Stimulated activated naive CD8-positive, alpha-beta T cell treated with anti-CD3 and anti-CD28 coated beads, Interleukin-15, Interleukin-2, amounts not matched to agents 100 ng/mL and 50 ng/mL, for 24 hours (primary cell): ENCODE data around the gene SLC43A2.

Source experiments
- H3K27ac Mint-ChIP-seq: one replicate; pipeline ENCODE4 v1.8.0; 2021; ENCODE audit warnings: mild to moderate bottlenecking, mixed read lengths
- H3K27me3 Mint-ChIP-seq: one replicate; pipeline ENCODE4 v1.8.0; 2021; ENCODE audit warnings: mixed read lengths
- H3K36me3 Mint-ChIP-seq: one replicate; pipeline ENCODE4 v1.8.0; 2021; ENCODE audit warnings: low read depth, mixed read lengths
- H3K4me1 Mint-ChIP-seq: one replicate; pipeline ENCODE4 v1.8.0; 2021; ENCODE audit warnings: low read depth, mixed read lengths
- H3K4me3 Mint-ChIP-seq: one replicate; pipeline ENCODE4 v1.8.0; 2021; ENCODE audit warnings: mild to moderate bottlenecking, mixed read lengths
- H3K9me3 Mint-ChIP-seq: one replicate; pipeline ENCODE4 v1.8.0; 2021; ENCODE audit warnings: mixed read lengths

The SLC43A2 gene

DNA sequence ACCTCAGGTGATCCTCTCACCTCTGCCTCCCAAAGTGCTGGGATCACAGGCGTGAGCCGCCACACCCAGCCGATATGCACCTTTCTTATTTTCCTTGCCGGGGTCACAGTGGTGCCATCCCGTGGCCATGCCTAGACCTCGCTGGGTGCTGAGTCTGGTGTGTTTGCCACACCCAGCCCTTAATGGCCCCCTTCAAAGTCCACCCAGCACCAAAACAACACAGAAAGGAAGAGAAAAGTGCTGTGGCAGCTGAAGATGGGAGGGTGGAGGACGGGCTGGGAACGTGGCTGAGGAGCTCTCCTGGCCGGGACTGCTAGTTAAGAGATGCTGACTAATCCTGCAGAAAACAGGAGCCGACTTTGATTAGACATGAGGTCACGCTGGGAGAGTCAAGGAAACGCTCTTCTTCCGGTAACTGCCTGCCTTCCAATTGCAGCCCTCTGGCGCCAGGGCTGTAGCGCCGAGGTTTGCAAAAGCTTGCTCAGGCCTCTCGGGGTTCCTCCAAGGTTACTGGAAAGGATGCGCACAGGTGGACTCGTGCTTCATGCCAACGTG lies 10.9 kb downstream of the SLC43A2 start:
- Mint-ChIP-seq H3K36me3 (no peaks in the 10 kb centered on the region), H3K27me3 (no peaks in the 10 kb centered on the region), H3K27ac (no peak overlapping the region), H3K4me1 (no peaks in the 10 kb centered on the region), H3K9me3 (no peaks in the 10 kb centered on the region), H3K4me3 (no peak overlapping the region)

GRCh38 chr17:1616101-1616500 lies 12.5 kb downstream of the SLC43A2 start:
- Mint-ChIP-seq H3K4me1 (no peaks in the 10 kb centered on the region), H3K4me3 (no peak overlapping the region), H3K9me3 (no peaks in the 10 kb centered on the region), H3K27me3 (no peaks in the 10 kb centered on the region), H3K36me3 (no peaks in the 10 kb centered on the region), H3K27ac (no peak overlapping the region)

DNA sequence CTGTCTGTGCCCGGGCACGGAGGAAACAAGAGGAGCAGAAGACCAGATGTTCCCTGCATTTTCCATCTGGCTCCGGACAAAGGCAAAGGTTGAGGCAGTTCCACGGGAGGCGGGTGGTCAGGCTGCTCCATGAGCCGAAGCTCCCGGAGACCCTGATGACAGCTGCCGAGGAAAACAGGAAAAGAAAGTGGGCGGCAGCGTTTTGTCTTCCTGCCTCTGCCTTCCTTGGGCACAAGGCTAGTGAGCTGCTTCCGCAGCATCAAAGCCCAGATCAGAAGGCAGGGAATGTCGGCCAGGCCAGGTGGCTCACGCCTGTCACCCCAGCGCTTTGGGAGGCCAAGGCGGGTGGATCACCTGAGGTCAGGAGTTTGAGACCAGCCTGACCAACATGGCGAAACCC lies 16.2 kb downstream of the SLC43A2 start:
- H3K4me3 Mint-ChIP-seq, result no peak overlapping the region
- peaks cover 16% of the 10 kb centered on the region for H3K4me1 Mint-ChIP-seq
- peaks cover 4% of the 10 kb centered on the region for H3K36me3 Mint-ChIP-seq
- no peaks in the 10 kb centered on the region for H3K27me3 Mint-ChIP-seq
- H3K27ac Mint-ChIP-seq, result no peak overlapping the region
- H3K9me3 Mint-ChIP-seq, result no peaks in the 10 kb centered on the region

GRCh38 chr17:1611715-1612114 lies 16.9 kb downstream of the SLC43A2 start:
- Mint-ChIP-seq H3K4me3 (no peak overlapping the region), H3K27ac (no peak overlapping the region), H3K36me3 (peaks cover 4% of the 10 kb centered on the region), H3K27me3 (no peaks in the 10 kb centered on the region), H3K9me3 (no peaks in the 10 kb centered on the region), H3K4me1 (peaks cover 23% of the 10 kb centered on the region)

DNA sequence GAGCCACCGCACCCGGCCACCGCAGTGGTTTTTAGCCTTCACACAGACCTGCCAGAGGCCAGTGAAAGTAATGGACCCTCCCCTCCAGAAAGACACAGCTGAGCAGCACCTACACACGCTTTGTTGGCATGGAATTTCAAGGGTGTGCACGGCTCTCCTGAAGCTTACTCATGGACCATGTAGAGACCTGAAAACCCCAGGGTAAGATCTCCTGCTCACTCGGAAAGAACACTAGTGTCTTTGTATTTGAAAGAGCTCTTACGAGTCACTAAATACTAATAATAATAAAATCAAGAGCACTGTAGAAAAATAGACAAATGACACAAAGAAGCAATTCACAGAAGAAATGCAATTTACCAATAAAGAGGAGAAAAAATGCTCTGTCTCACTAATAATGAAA lies 20.0 kb downstream of the SLC43A2 start:
- no peaks in the 10 kb centered on the region for H3K9me3 Mint-ChIP-seq
- H3K27ac Mint-ChIP-seq, result peak overlapping the region; percentile 91
- no peaks in the 10 kb centered on the region for H3K27me3 Mint-ChIP-seq
- H3K4me3 Mint-ChIP-seq, result no peak overlapping the region
- H3K4me1 Mint-ChIP-seq, result peaks cover 44% of the 10 kb centered on the region
- peaks cover 4% of the 10 kb centered on the region for H3K36me3 Mint-ChIP-seq

DNA sequence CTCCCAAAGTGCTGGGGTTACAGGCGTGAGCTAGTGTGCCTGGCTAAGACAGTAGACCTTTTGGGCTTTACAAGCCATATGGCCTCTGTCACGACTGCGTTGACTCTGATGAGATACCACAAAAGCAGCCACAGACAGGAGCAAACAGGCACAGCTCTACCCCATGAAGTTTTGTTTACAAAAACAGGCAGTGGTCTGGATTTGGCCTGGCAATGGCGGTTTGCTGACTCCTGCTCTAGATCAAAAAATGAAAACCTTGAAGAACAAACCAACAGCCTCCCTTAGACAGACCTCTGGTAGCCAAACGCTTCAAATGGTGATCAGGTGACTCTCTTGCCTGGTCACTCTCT lies 20.7 kb downstream of the SLC43A2 start:
- no peaks in the 10 kb centered on the region for H3K27me3 Mint-ChIP-seq
- H3K27ac Mint-ChIP-seq, result peak overlapping the region; percentile 91
- peaks cover 44% of the 10 kb centered on the region for H3K4me1 Mint-ChIP-seq
- H3K4me3 Mint-ChIP-seq, result peak overlapping the region; percentile 51
- H3K36me3 Mint-ChIP-seq, result peaks cover 4% of the 10 kb centered on the region
- H3K9me3 Mint-ChIP-seq, result no peaks in the 10 kb centered on the region

DNA sequence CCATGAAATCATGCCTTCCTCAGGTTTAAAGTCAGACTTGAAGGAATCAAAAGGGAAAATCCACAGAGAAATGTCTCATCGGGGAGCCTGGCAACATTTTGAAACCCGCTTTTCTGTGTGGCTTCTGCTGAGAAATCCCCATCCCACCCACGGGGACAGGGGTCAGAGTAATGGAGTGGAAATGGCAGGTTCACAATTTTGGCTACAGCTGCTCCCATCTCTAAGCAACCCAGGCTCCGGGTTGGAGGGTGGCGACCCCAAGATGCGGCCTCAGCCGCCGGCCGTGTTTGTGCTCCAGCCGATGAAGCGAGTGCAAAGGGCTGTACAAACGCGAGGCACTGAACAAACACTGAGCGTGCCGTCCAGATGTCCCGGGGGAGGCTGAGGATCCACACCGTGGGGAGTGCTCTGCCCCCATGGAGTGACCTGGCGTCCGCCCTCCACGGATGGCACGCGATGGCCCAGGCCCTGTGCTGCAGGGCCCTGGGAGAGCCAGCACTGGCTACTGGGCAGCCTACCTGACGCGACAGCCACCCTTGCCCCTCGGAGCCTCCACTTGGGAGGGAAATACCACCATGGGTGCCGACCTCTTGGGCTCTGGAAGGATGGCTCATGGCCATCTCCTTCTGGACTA lies 22.2 kb downstream of the SLC43A2 start:
- H3K36me3 Mint-ChIP-seq, result peaks cover 4% of the 10 kb centered on the region
- H3K4me3 Mint-ChIP-seq, result peak overlapping the region; percentile 63
- H3K9me3 Mint-ChIP-seq, result no peaks in the 10 kb centered on the region
- peak overlapping the region; percentile 91 for H3K27ac Mint-ChIP-seq
- H3K27me3 Mint-ChIP-seq, result no peaks in the 10 kb centered on the region
- H3K4me1 Mint-ChIP-seq, result peaks cover 44% of the 10 kb centered on the region

- peaks cover 44% of the 10 kb centered on the region for H3K4me1 Mint-ChIP-seq
- peak overlapping the region; percentile 63 for H3K4me3 Mint-ChIP-seq
- H3K27ac Mint-ChIP-seq, result peak overlapping the region; percentile 86
These were observed 22.8 kb downstream of the SLC43A2 start for GRCh38 chr17:1605681-1606351.

GRCh38 chr17:1604831-1605528 lies 23.7 kb downstream of the SLC43A2 start:
- Mint-ChIP-seq H3K4me3 (no peak overlapping the region), H3K27ac (peak overlapping the region; percentile 3), H3K27me3 (no peaks in the 10 kb centered on the region), H3K9me3 (no peaks in the 10 kb centered on the region), H3K36me3 (peaks cover 4% of the 10 kb centered on the region), H3K4me1 (peaks cover 44% of the 10 kb centered on the region)

More at GRCh38 chr17:1605681-1606351, 22.8 kb downstream of the SLC43A2 start:
- H3K36me3 Mint-ChIP-seq, result peaks cover 4% of the 10 kb centered on the region
- no peaks in the 10 kb centered on the region for H3K27me3 Mint-ChIP-seq
- no peaks in the 10 kb centered on the region for H3K9me3 Mint-ChIP-seq

- Mint-ChIP-seq H3K27ac (no peak overlapping the region), H3K27me3 (no peaks in the 10 kb centered on the region), H3K4me1 (peaks cover 19% of the 10 kb centered on the region), H3K4me3 (no peak overlapping the region), H3K36me3 (no peaks in the 10 kb centered on the region), H3K9me3 (no peaks in the 10 kb centered on the region)
These were observed 27.1 kb downstream of the SLC43A2 start for GRCh38 chr17:1601571-1601970.

- no peaks in the 10 kb centered on the region for H3K36me3 Mint-ChIP-seq
- no peak overlapping the region for H3K4me3 Mint-ChIP-seq
- peaks cover 3% of the 10 kb centered on the region for H3K4me1 Mint-ChIP-seq
- no peaks in the 10 kb centered on the region for H3K27me3 Mint-ChIP-seq
- no peaks in the 10 kb centered on the region for H3K9me3 Mint-ChIP-seq
- no peak overlapping the region for H3K27ac Mint-ChIP-seq
These were observed 30.1 kb downstream of the SLC43A2 start for GRCh38 chr17:1598399-1599095.

DNA sequence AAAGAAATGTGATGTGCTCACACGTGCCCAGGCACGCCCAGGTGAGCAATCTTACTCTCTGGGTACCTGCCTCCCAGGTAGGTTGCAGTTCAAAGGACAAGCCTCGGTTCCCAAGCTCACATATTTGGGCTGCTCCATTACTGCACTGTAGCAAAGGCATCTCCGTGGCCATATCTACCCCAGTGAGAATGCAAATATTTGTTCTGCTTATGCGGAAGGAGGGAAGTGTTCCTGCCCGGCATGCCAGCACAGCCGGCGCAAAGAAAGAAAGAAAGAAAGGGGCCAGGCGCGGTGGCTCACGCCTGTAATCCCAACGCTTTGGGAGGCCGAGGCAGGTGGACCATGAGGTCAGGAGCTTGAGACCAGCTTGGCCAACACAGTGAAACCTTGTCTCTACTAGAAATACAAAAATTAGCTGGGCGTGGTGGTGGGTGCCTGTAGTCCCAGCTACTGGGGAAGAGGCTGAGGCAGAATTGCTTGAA lies 30.7 kb downstream of the SLC43A2 start:
- H3K27me3 Mint-ChIP-seq, result no peaks in the 10 kb centered on the region
- H3K9me3 Mint-ChIP-seq, result no peaks in the 10 kb centered on the region
- no peak overlapping the region for H3K27ac Mint-ChIP-seq
- peaks cover 9% of the 10 kb centered on the region for H3K4me1 Mint-ChIP-seq
- no peak overlapping the region for H3K4me3 Mint-ChIP-seq
- H3K36me3 Mint-ChIP-seq, result no peaks in the 10 kb centered on the region

GRCh38 chr17:1593630-1593931 lies 35.1 kb downstream of the SLC43A2 start:
- H3K4me1 Mint-ChIP-seq, result peaks cover 27% of the 10 kb centered on the region
- H3K27ac Mint-ChIP-seq, result peak overlapping the region; percentile 81
- H3K9me3 Mint-ChIP-seq, result no peaks in the 10 kb centered on the region
- no peak overlapping the region for H3K4me3 Mint-ChIP-seq
- no peaks in the 10 kb centered on the region for H3K27me3 Mint-ChIP-seq
- no peaks in the 10 kb centered on the region for H3K36me3 Mint-ChIP-seq

DNA sequence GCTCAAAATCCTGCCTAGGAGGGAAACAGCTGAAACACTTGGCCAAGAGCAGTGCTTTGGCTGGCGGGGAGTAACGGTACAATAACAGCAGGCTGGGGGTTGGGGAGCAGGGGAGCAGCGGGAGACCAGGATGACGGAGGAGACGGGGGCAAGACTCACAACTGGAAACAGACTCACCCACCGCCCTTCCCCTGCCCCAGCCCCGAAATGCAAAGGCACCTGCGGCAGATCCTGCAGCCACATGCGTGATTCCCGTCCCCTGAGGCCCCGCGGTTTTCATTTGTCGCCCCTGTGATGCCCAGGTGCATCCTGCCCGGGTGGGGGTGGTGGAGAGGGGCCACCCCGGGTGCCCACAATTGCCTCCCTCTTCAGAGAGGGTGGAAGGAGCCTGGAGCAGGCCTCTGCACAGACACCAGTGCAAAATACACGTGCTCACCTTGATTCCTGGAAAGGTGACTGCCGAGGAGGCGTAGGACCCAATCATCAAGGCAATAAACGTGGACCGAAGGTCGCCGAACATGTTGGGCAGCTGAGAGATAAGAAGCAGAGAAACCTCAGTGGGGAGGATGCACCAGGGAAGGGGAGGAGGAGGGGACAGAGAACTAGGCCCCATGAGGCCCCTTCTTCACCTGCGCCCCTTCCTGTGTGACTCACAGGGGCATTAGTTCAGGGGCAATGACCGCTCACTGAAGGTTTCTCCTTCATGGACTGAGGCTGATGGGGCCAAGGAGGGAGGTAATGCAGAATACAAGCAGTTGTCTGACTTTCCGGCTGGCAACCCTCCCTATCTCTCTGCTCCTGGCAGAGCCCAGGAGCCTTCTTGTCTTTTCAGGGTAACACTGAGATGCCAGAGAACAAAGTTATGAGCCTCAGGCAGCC lies 35.6 kb downstream of the SLC43A2 start:
- Mint-ChIP-seq H3K9me3 (no peaks in the 10 kb centered on the region), H3K27me3 (no peaks in the 10 kb centered on the region), H3K27ac (peak overlapping the region; percentile 81), H3K4me3 (peak overlapping the region; percentile 43), H3K4me1 (peaks cover 27% of the 10 kb centered on the region), H3K36me3 (no peaks in the 10 kb centered on the region)
